RPMI7951 (cell line): ENCODE results near the gene TSR3. TPM values are rescaled to one million over a fixed set of nuclear protein-coding genes. Genes with fewer than 3 reads are reported as not detected.
A peak's percentile ranks its signal among the peaks of the same experiment; 100 is the strongest.

Experiments used
- DNase-seq: peaks from one replicate; pipeline ENCODE4 v3.0.0-alpha.2; 2012; ENCODE audit warnings: low read depth
- total RNA-seq: library from RNA; depleted of rRNA; stranded (reverse); fragments of >200 nt; shearing (Covaris generic); gene quantifications from 2 replicates; pipeline ENCODE4 v1.2.3, GENCODE V29; 2014; rRNA removed

The TSR3 gene
- 50.0 and 65.5 TPM in 2 replicates for total RNA-seq

GRCh38 chr16:1351582-1352362 lies at the start of gene TSR3, which contains the start of gene GNPTG:
TSS of gene TSR3 (minus strand) at chr16:1351878. CDS start at chr16:1351804, 74 bp downstream.
TSS of gene GNPTG (plus strand) at chr16:1351931. CDS start at chr16:1351966, 35 bp downstream.
- peak; percentile 86 for DNase-seq

GRCh38 chr16:1401061-1401757 lies 49.5 kb upstream of the TSR3 start:
- no peak for DNase-seq

- DNase-seq = no peak
Observed at GRCh38 chr16:1398826-1399581, 47.3 kb upstream of the TSR3 start.

GRCh38 chr16:1398351-1398750 lies 46.7 kb upstream of the TSR3 start:
- no peak for DNase-seq

- no peak for DNase-seq
Observed at GRCh38 chr16:1397779-1398178, 46.1 kb upstream of the TSR3 start.

- DNase-seq = no peak
Observed at GRCh38 chr16:1395444-1396031, 43.9 kb upstream of the TSR3 start.

GRCh38 chr16:1394367-1394951 lies 42.8 kb upstream of the TSR3 start:
- DNase-seq = no peak

- no peak for DNase-seq
Observed at GRCh38 chr16:1393613-1394176, 42.0 kb upstream of the TSR3 start.

- no peak for DNase-seq
Observed at GRCh38 chr16:1392826-1393225, 41.1 kb upstream of the TSR3 start.

- DNase-seq = no peak
Observed at GRCh38 chr16:1390239-1390779, 38.6 kb upstream of the TSR3 start.

GRCh38 chr16:1389762-1390161 lies 38.1 kb upstream of the TSR3 start:
- DNase-seq = no peak

- no peak for DNase-seq
Observed at GRCh38 chr16:1387331-1387730, 35.7 kb upstream of the TSR3 start.

- DNase-seq = no peak
Observed at GRCh38 chr16:1385232-1385631, 33.6 kb upstream of the TSR3 start.

- no peak for DNase-seq
Observed at GRCh38 chr16:1383556-1383955, 31.9 kb upstream of the TSR3 start.

- DNase-seq = no peak
Observed at GRCh38 chr16:1381612-1382406, 30.1 kb upstream of the TSR3 start.

GRCh38 chr16:1380195-1380594 lies 28.5 kb upstream of the TSR3 start:
- no peak for DNase-seq

- DNase-seq = peak; percentile 53
Observed at GRCh38 chr16:1379304-1380076, 27.8 kb upstream of the TSR3 start.

GRCh38 chr16:1378804-1379303 lies 27.2 kb upstream of the TSR3 start:
- peak; percentile 88 for DNase-seq
